Testis (tissue), 3 donors: ENCODE measurements around the gene HMBS. TPM values are rescaled to one million over a fixed set of nuclear protein-coding genes. Genes with fewer than 3 reads are reported as not detected.
A peak's percentile ranks its signal among the peaks of the same experiment; 100 is the strongest.

ENCODE experiments used
- DNase-seq: peaks from one replicate; pipeline ENCODE4 v3.0.0-alpha.2; 2019
- H3K27ac ChIP-seq, 2 donors: fragments of 200-600 bp; sonication (generic); one replicate each; pipeline ENCODE4 v1.5.1; 2019
- H3K27me3 ChIP-seq: fragments of 200-600 bp; sonication (generic); one replicate; pipeline ENCODE4 v1.5.1; 2019
- H3K36me3 ChIP-seq: fragments of 200-600 bp; sonication (generic); one replicate; pipeline ENCODE4 v1.5.1; 2017; ENCODE audit warnings: low read depth; ENCODE audit errors: missing control alignments
- H3K4me1 ChIP-seq: fragments of 200-600 bp; sonication (generic); one replicate; pipeline ENCODE4 v1.5.1; 2019
- H3K4me3 ChIP-seq, 2 donors: fragments of 200-600 bp; sonication (generic); one replicate each; pipeline ENCODE4 v1.5.1; 2017 to 2019
- H3K9me3 ChIP-seq: fragments of 200-600 bp; sonication (generic); one replicate; pipeline ENCODE4 v1.5.1; 2017
- CTCF ChIP-seq, 3 experiments: fragments of 450-650 bp in 2 of 3; fragments of 200-600 bp in 1 of 3; sonication (generic) in 1 of 3; IDR thresholded peaks; one replicate each; pipeline ENCODE4 v1.5.1; 2016 to 2019; ENCODE audit warnings: antibody characterized with exemption in 3 of 3, mild to moderate bottlenecking in 2 of 3, moderate library complexity in 1 of 3
- POLR2A ChIP-seq: fragments of 450-650 bp; IDR thresholded peaks from one replicate; pipeline ENCODE4 v1.6.1; 2017; ENCODE audit warnings: antibody characterized with exemption, mild to moderate bottlenecking, moderate library complexity
- WGBS, 2 donors: methylation state at CpG; one replicate each; pipeline ENCODE4 v1.1.5; 2018; 5-methylcytosine and 5-hydroxymethylcytosine counted together
- intact Hi-C: fragments of 100-400 bp; cut with DNase I; formaldehyde crosslinking; loops from one replicate; pipeline ENCODE4 v1.15.1; 2023; ENCODE audit warnings: low total_unique reads
- polyA plus RNA-seq: library from polyadenylated mRNA; stranded (reverse); fragments of 350-450 nt; fragmentation: Illumina TruSeq; extraction: RNeasy Lipid Tissue Mini Kit (QIAGEN cat#74804); gene quantifications from one replicate; pipeline ENCODE4 v1.2.3, GENCODE V29; 2014; ENCODE audit warnings: low read depth, low replicate concordance; ENCODE audit not compliant: insufficient read depth
- total RNA-seq, 2 donors: library from RNA; depleted of rRNA; stranded (reverse); fragments of >200 nt; gene quantifications; one replicate each; pipeline ENCODE4 v1.2.3, GENCODE V29; 2016

Gene HMBS
- total and polyA plus RNA-seq, 3 donors from 2014 or later, result 14.0 to 17.3 (median 17.0) TPM

GRCh38 chr11:119115484-119116234, 31.0 kb downstream of the HMBS start:
- H3K27ac ChIP-seq, result no peak overlapping the region
- H3K9me3 ChIP-seq, result no peaks in the 10 kb centered on the region
- H3K4me3 ChIP-seq, result peak overlapping the region in 1 of 2 donors; percentile 16
- no peaks in the 10 kb centered on the region for H3K4me1 ChIP-seq
- TF ChIP-seq POLR2A, result no peak
- no peaks in the 10 kb centered on the region for H3K36me3 ChIP-seq
- DNase-seq, result peak; percentile 60
- WGBS, 2 donors, result 43 to 51% methylated on average over 24 of the region's 24 CpGs
- no peaks in the 10 kb centered on the region for H3K27me3 ChIP-seq
- intact Hi-C loops, result no loop called here

GRCh38 chr11:119116235-119116594, 31.5 kb downstream of the HMBS start:
- intact Hi-C loops, result no loop called here
- H3K9me3 ChIP-seq, result no peaks in the 10 kb centered on the region
- no peak for DNase-seq
- H3K36me3 ChIP-seq, result no peaks in the 10 kb centered on the region
- no peaks in the 10 kb centered on the region for H3K4me1 ChIP-seq
- TF ChIP-seq POLR2A (no peak), CTCF (IDR thresholded peaks at IDR 0.05) (no peak)
- H3K27me3 ChIP-seq, result no peaks in the 10 kb centered on the region
- H3K4me3 ChIP-seq, result peak overlapping the region in 1 of 2 donors; percentile 16
- 48 to 61% methylated on average over 10 of the region's 10 CpGs for WGBS, 2 donors
- H3K27ac ChIP-seq, result no peak overlapping the region

- intact Hi-C loops, result no loop called here
- WGBS, 2 donors, result 40 to 53% methylated on average over 5 of the region's 5 CpGs
- H3K4me3 ChIP-seq, result no peak overlapping the region
- H3K4me1 ChIP-seq, result no peaks in the 10 kb centered on the region
- no peaks in the 10 kb centered on the region for H3K36me3 ChIP-seq
- DNase-seq, result no peak
- TF ChIP-seq CTCF (IDR thresholded peaks at IDR 0.05) (no peak), POLR2A (no peak)
- H3K9me3 ChIP-seq, result no peaks in the 10 kb centered on the region
- no peaks in the 10 kb centered on the region for H3K27me3 ChIP-seq
- H3K27ac ChIP-seq, result no peak overlapping the region
Observed at GRCh38 chr11:119116601-119117000, 31.9 kb downstream of the HMBS start.

- Histone ChIP-seq H3K9me3 (no peaks in the 10 kb centered on the region), H3K27me3 (no peaks in the 10 kb centered on the region), H3K36me3 (no peaks in the 10 kb centered on the region), H3K4me3 (no peak overlapping the region), H3K4me1 (peaks cover 2% of the 10 kb centered on the region), H3K27ac (no peak overlapping the region)
- 80 to 86% methylated on average over 3 of the region's 3 CpGs for WGBS, 2 donors
- DNase-seq, result no peak
- intact Hi-C loops, result no loop called here
- TF ChIP-seq CTCF (IDR thresholded peaks at IDR 0.05), result no peak
- no peak for TF ChIP-seq POLR2A
Observed at GRCh38 chr11:119117004-119117706, 32.5 kb downstream of the HMBS start.

- Histone ChIP-seq H3K36me3 (no peaks in the 10 kb centered on the region), H3K4me1 (peaks cover 9% of the 10 kb centered on the region), H3K9me3 (no peaks in the 10 kb centered on the region), H3K4me3 (no peak overlapping the region), H3K27ac (no peak overlapping the region), H3K27me3 (no peaks in the 10 kb centered on the region)
- WGBS, 2 donors, result 93 to 95% methylated on average over 5 of the region's 5 CpGs
- intact Hi-C loops, result no loop called here
- TF ChIP-seq POLR2A (no peak), CTCF (IDR thresholded peaks at IDR 0.05) (no peak)
- DNase-seq, result no peak
Observed at GRCh38 chr11:119118227-119118626, 33.5 kb downstream of the HMBS start.
